CD8-positive, alpha-beta memory T cell (primary cell): Measurements from ENCODE around the gene ZNF219. TPM values are rescaled to one million over a fixed set of nuclear protein-coding genes. Genes with fewer than 3 reads are reported as not detected.

ENCODE experiments used
- CTCF ChIA-PET: fragments of 350-600 bp; sonication (Branson Sonifier 250); formaldehyde crosslinking; loops from one replicate; lab custom pipeline; 2021; ENCODE audit warnings: antibody characterized with exemption; lab: Charles Lee
- POLR2A ChIA-PET: fragments of 350-600 bp; sonication (Branson Sonifier 250); formaldehyde crosslinking; loops from one replicate; lab custom pipeline; 2021; ENCODE audit warnings: antibody characterized with exemption; lab: Charles Lee
- DNase-seq, 5 donors: peaks; one replicate each; pipeline versions ENCODE4 v3.0.0 to v3.0.0-alpha.2; 2020 to 2022; ENCODE audit warnings: mixed read lengths in 1 of 5
- H3K27ac ChIP-seq: one replicate; pipeline ENCODE4 v1.7.0; 2013; ENCODE audit warnings: low read depth, mild to moderate bottlenecking, low read length, moderate library complexity
- H3K27me3 ChIP-seq: 2 replicates; pipeline ENCODE4 v1.7.0; 2013; ENCODE audit warnings: low read length, mild to moderate bottlenecking; ENCODE audit not compliant: insufficient read depth, poor library complexity, severe bottlenecking
- H3K36me3 ChIP-seq: 2 replicates; pipeline ENCODE4 v1.7.0; 2013; ENCODE audit warnings: mild to moderate bottlenecking, low read length, moderate library complexity; ENCODE audit not compliant: insufficient read depth
- H3K4me1 ChIP-seq: 2 replicates; pipeline ENCODE4 v1.7.0; 2013; ENCODE audit warnings: mild to moderate bottlenecking, low read length, moderate library complexity; ENCODE audit not compliant: insufficient read depth
- H3K4me3 ChIP-seq: 2 replicates; pipeline ENCODE4 v1.7.0; 2013; ENCODE audit warnings: mild to moderate bottlenecking, low read length
- H3K9me3 ChIP-seq: 2 replicates; pipeline ENCODE4 v1.7.0; 2013; ENCODE audit warnings: mild to moderate bottlenecking, low read length
- H3K27ac Mint-ChIP-seq, 8 donors: one replicate each; pipeline ENCODE4 v1.8.0; 2020 to 2021; ENCODE audit warnings: mixed read lengths in 8 of 8, mild to moderate bottlenecking in 6 of 8, inconsistent platforms in 3 of 8, moderate library complexity in 3 of 8
- H3K27me3 Mint-ChIP-seq, 2 donors: one replicate each; pipeline ENCODE4 v1.8.0; 2020 to 2021; ENCODE audit warnings: mixed read lengths in 2 of 2, mild to moderate bottlenecking in 1 of 2, moderate library complexity in 1 of 2
- H3K36me3 Mint-ChIP-seq, 3 donors: one replicate each; pipeline ENCODE4 v1.8.0; 2020 to 2021; ENCODE audit warnings: mixed read lengths in 3 of 3, inconsistent platforms in 1 of 3, mild to moderate bottlenecking in 1 of 3
- H3K4me1 Mint-ChIP-seq, 3 donors: one replicate each; pipeline ENCODE4 v1.8.0; 2020 to 2021; ENCODE audit warnings: mixed read lengths in 3 of 3, inconsistent platforms in 1 of 3, mild to moderate bottlenecking in 1 of 3
- H3K4me3 Mint-ChIP-seq, 7 donors: one replicate each; pipeline ENCODE4 v1.8.0; 2020 to 2021; ENCODE audit warnings: mixed read lengths in 7 of 7, mild to moderate bottlenecking in 6 of 7, moderate library complexity in 4 of 7, inconsistent platforms in 2 of 7
- H3K9me3 Mint-ChIP-seq, 5 donors: one replicate each; pipeline ENCODE4 v1.8.0; 2020 to 2022; ENCODE audit warnings: mixed read lengths in 5 of 5, mild to moderate bottlenecking in 3 of 5, moderate library complexity in 2 of 5, inconsistent platforms in 1 of 5
- polyA plus RNA-seq: library from polyadenylated mRNA; unstranded; fragments of 300-500 nt; fragmentation: Illumina TruSeq; gene quantifications from one replicate; pipeline ENCODE4 v1.2.3, GENCODE V29; 2021
- total RNA-seq, 2 experiments: library from RNA; stranded (reverse); gene quantifications; one replicate each; pipeline ENCODE4 v1.2.3, GENCODE V29; 2021

The ZNF219 gene
- total and polyA plus RNA-seq, 3 experiments from 2014 or later = 1.3 to 8.2 (median 7.0) TPM

- Histone ChIP-seq H3K27me3 (no peaks in the 10 kb centered on the region), H3K36me3 (no peaks in the 10 kb centered on the region), H3K9me3 (no peaks in the 10 kb centered on the region), H3K4me1 (peaks cover 18% of the 10 kb centered on the region), H3K27ac (no peak overlapping the region), H3K4me3 (no peak overlapping the region)
- ChIA-PET POLR2A (no interaction called here), CTCF (interaction anchor here (0.8 to 5.5 kb wide), 4 partner anchors 13 to 75 kb away, joined by 3 to 89 read pairs (median 15); partner anchors contain the start of gene TMEM253)
- Mint-ChIP-seq H3K4me3 (no peak overlapping the region), H3K4me1 (peaks cover 25 to 39% (median 34%) of the 10 kb centered on the region in 3 donors), H3K27me3 (no peaks in the 10 kb centered on the region), H3K9me3 (no peaks in the 10 kb centered on the region), H3K36me3 (peaks cover 0 to 1% (median 0%) of the 10 kb centered on the region in 3 donors), H3K27ac (peak overlapping the region in 7 of 8 donors; percentile 54 to 97 (median 75))
- peak in 1 of 5 donors; percentile 51 for DNase-seq
Observed at GRCh38 chr14:21090194-21090939, 8.1 kb downstream of the ZNF219 start.

- H3K27ac Mint-ChIP-seq = peak overlapping the region in 7 of 8 donors; percentile 63 to 99 (median 93)
- Histone ChIP-seq H3K4me1 (peaks cover 18% of the 10 kb centered on the region), H3K36me3 (no peaks in the 10 kb centered on the region), H3K4me3 (no peak overlapping the region), H3K9me3 (no peaks in the 10 kb centered on the region), H3K27ac (no peak overlapping the region), H3K27me3 (no peaks in the 10 kb centered on the region)
- H3K9me3 Mint-ChIP-seq = no peaks in the 10 kb centered on the region
- H3K4me1 Mint-ChIP-seq = peaks cover 25 to 39% (median 34%) of the 10 kb centered on the region in 3 donors
- ChIA-PET CTCF (interaction anchor here (0.9 to 5.5 kb wide), 5 partner anchors 12 to 75 kb away, joined by 3 to 89 read pairs (median 5); partner anchors contain the start of gene TMEM253), POLR2A (no interaction called here)
- H3K27me3 Mint-ChIP-seq = no peaks in the 10 kb centered on the region
- peaks cover 0 to 1% (median 0%) of the 10 kb centered on the region in 3 donors for H3K36me3 Mint-ChIP-seq
- no peak for DNase-seq
- H3K4me3 Mint-ChIP-seq = no peak overlapping the region
Observed at GRCh38 chr14:21089877-21090193, 8.6 kb downstream of the ZNF219 start.

- H3K27ac Mint-ChIP-seq = peak overlapping the region; percentile 74 to 99 (median 93)
- POLR2A ChIA-PET = no interaction called here
- no peak overlapping the region for H3K27ac ChIP-seq
Observed at GRCh38 chr14:21089271-21089670, 9.2 kb downstream of the ZNF219 start.

GRCh38 chr14:21088687-21089086, 9.8 kb downstream of the ZNF219 start:
- H3K27ac ChIP-seq = no peak overlapping the region
- no peaks in the 10 kb centered on the region for H3K9me3 ChIP-seq
- POLR2A ChIA-PET = no interaction called here

More at GRCh38 chr14:21089271-21089670, 9.2 kb downstream of the ZNF219 start:
- CTCF ChIA-PET = interaction anchor here (0.9 to 5.5 kb wide), 6 partner anchors 12 to 74 kb away, joined by 3 to 89 read pairs (median 5); partner anchors contain the start of gene TMEM253
- no peak overlapping the region for H3K4me3 ChIP-seq
- DNase-seq = no peak
- no peaks in the 10 kb centered on the region for H3K27me3 ChIP-seq
- peaks cover 18% of the 10 kb centered on the region for H3K4me1 ChIP-seq
- H3K36me3 ChIP-seq = no peaks in the 10 kb centered on the region
- Mint-ChIP-seq H3K27me3 (no peaks in the 10 kb centered on the region), H3K36me3 (peaks cover 0 to 1% (median 0%) of the 10 kb centered on the region in 3 donors), H3K4me1 (peaks cover 25 to 39% (median 34%) of the 10 kb centered on the region in 3 donors), H3K4me3 (peak overlapping the region in 1 of 7 donors; percentile 0), H3K9me3 (no peaks in the 10 kb centered on the region)
- H3K9me3 ChIP-seq = no peaks in the 10 kb centered on the region

GRCh38 chr14:21087294-21088091, 11.0 kb downstream of the ZNF219 start:
- peak overlapping the region; percentile 92 to 99 (median 97) for H3K27ac Mint-ChIP-seq
- peak overlapping the region in 6 of 7 donors; percentile 21 to 72 (median 54) for H3K4me3 Mint-ChIP-seq

More at GRCh38 chr14:21088687-21089086, 9.8 kb downstream of the ZNF219 start:
- CTCF ChIA-PET = interaction anchor here (1.1 to 5.5 kb wide), 7 partner anchors 12 to 74 kb away, joined by 3 to 89 read pairs (median 5); partner anchors contain the start of gene TMEM253
- Mint-ChIP-seq H3K27ac (peak overlapping the region; percentile 74 to 99 (median 95)), H3K4me3 (no peak overlapping the region), H3K4me1 (peaks cover 25 to 39% (median 34%) of the 10 kb centered on the region in 3 donors), H3K27me3 (no peaks in the 10 kb centered on the region), H3K36me3 (peaks cover 0 to 1% (median 0%) of the 10 kb centered on the region in 3 donors), H3K9me3 (no peaks in the 10 kb centered on the region)
- no peak for DNase-seq
- no peak overlapping the region for H3K4me3 ChIP-seq
- peaks cover 18% of the 10 kb centered on the region for H3K4me1 ChIP-seq
- H3K27me3 ChIP-seq = no peaks in the 10 kb centered on the region
- no peaks in the 10 kb centered on the region for H3K36me3 ChIP-seq

GRCh38 chr14:21086908-21087293, 11.6 kb downstream of the ZNF219 start:
- Mint-ChIP-seq H3K27ac (peak overlapping the region; percentile 33 to 99 (median 94)), H3K4me1 (peaks cover 20 to 29% (median 28%) of the 10 kb centered on the region in 3 donors), H3K4me3 (peak overlapping the region in 2 of 7 donors; percentile 43 to 46), H3K36me3 (no peaks in the 10 kb centered on the region), H3K9me3 (no peaks in the 10 kb centered on the region), H3K27me3 (peaks cover 0 to 1% of the 10 kb centered on the region in 2 donors)
- no peak for DNase-seq
- POLR2A ChIA-PET = interaction anchor here (1.1 to 1.4 kb wide), 3 partner anchors 12 to 18 kb away, joined by 3 to 7 read pairs (median 6); partner anchors contain the start of genes ARHGEF40 and ZNF219
- H3K4me3 ChIP-seq = no peak overlapping the region
- no peaks in the 10 kb centered on the region for H3K36me3 ChIP-seq
- peaks cover 18% of the 10 kb centered on the region for H3K4me1 ChIP-seq
- CTCF ChIA-PET = interaction anchor here (1.0 to 5.5 kb wide), 8 partner anchors 8 to 72 kb away, joined by 3 to 89 read pairs (median 10); partner anchors contain the start of genes ARHGEF40 and TMEM253
- no peaks in the 10 kb centered on the region for H3K9me3 ChIP-seq
- no peaks in the 10 kb centered on the region for H3K27me3 ChIP-seq
- peak overlapping the region; percentile 78 for H3K27ac ChIP-seq

More at GRCh38 chr14:21087294-21088091, 11.0 kb downstream of the ZNF219 start:
- Mint-ChIP-seq H3K27me3 (no peaks in the 10 kb centered on the region), H3K36me3 (peaks cover 0 to 1% (median 0%) of the 10 kb centered on the region in 3 donors), H3K9me3 (no peaks in the 10 kb centered on the region), H3K4me1 (peaks cover 22 to 32% (median 31%) of the 10 kb centered on the region in 3 donors)
- Histone ChIP-seq H3K4me3 (no peak overlapping the region), H3K4me1 (peaks cover 18% of the 10 kb centered on the region), H3K9me3 (no peaks in the 10 kb centered on the region), H3K27ac (peak overlapping the region; percentile 78), H3K27me3 (no peaks in the 10 kb centered on the region), H3K36me3 (no peaks in the 10 kb centered on the region)
- CTCF ChIA-PET = interaction anchor here (0.9 to 5.5 kb wide), 12 partner anchors 8 to 116 kb away, joined by 3 to 89 read pairs (median 4); partner anchors contain the start of genes ARHGEF40 and TMEM253
- peak; percentile 64 to 92 (median 90) for DNase-seq
- POLR2A ChIA-PET = interaction anchor here (0.7 to 1.4 kb wide), 4 partner anchors 11 to 19 kb away, joined by 3 to 7 read pairs (median 4); partner anchors contain the start of genes ARHGEF40 and ZNF219
